ENCODE results near the gene HPGDS. TPM values are rescaled to one million over a fixed set of nuclear protein-coding genes. Genes with fewer than 3 reads are reported as not detected.
"Not testable (repeated sequence)": the region's sequence is repeated elsewhere in the genome, so short reads cannot be mapped to it uniquely, and the experiment has no call there.

The HPGDS gene
- total and polyA plus RNA-seq, 2 of the 13 experiments (the other 11 are each of a cell fraction or from before 2014, with no cell fraction given), result not detected

DNA sequence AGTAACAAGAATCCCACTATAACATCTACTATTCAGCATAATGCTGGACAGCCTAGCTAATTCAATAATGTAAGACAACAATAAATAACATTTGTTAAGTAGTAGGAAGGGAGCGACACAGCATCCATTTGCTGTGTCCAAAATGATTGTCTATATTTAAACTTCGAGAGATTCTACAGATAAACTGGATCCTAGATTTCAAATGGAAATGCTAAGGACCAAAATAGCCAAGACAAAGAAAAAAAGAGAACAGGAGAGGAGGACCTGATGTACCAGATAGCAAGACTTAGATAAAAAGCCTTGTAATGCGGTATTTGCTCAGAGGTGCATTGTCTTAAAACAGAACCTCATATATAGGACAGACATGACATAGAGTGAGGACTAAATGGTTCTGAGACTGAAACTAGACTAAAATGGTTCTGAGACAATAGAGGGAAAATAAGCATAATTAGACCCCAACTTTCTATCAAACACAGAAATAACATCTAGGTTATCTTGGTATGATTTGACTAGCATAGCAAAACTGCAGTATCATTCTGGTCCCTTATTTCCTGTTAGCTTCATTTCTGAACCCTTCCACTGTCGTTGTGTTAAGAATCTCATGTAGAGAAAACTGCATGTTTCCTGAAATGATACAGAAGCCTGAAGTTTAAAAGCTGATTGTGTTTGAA is 3.8 kb downstream of the HPGDS start:
- no peak for DNase-seq (ENCODE audit: low spot score)
- no peak overlapping the region for H3K4me2 ChIP-seq (ENCODE audit: low read depth, low read length)
- ATAC-seq, result no peak
- H3K27ac ChIP-seq (ENCODE audit: extremely low read length, insufficient read depth, low read length), result no peak overlapping the region
- H3K36me3 ChIP-seq (replicated peaks in 1 of 2; ENCODE audit: control insufficient read depth in 1 of 2, insufficient read depth in 2 of 2, low read length in 2 of 2), result no peaks in the 10 kb centered on the region
- H3K79me2 ChIP-seq (ENCODE audit: insufficient read depth, low read length), result no peaks in the 10 kb centered on the region
- no peaks in the 10 kb centered on the region for H3K9me3 ChIP-seq (ENCODE audit: low read length)
- CTCF ChIA-PET (ENCODE audit: low intra/inter-chr PET ratio, low total read pairs), result no interaction called here
- no TSS peak for BruUV-seq (replicated peaks)
- 58% methylated on average over 4 of the region's 4 CpGs for WGBS (ENCODE audit: low lambda C conversion rate)
- H3K9ac ChIP-seq (ENCODE audit: insufficient read depth, low read depth, low read length), result no peak overlapping the region
- H3K27me3 ChIP-seq (ENCODE audit: control insufficient read depth in 1 of 2, insufficient read depth in 2 of 2, low read length in 2 of 2), result no peaks in the 10 kb centered on the region
- no peak for FAIRE-seq
- no peak overlapping the region for H3K4me3 ChIP-seq (replicated peaks in 1 of 3; ENCODE audit: insufficient read depth in 1 of 3, low read depth in 2 of 3, low read length in 3 of 3)
- POLR2A ChIA-PET, result no interaction called here
- H4K20me1 ChIP-seq (ENCODE audit: insufficient read depth, low read length), result no peaks in the 10 kb centered on the region
- no peak overlapping the region for H2AFZ ChIP-seq (ENCODE audit: low read length)
- intact Hi-C loops (cut with micrococcal nuclease; ENCODE audit: unreplicated experiment) (no loop called here), in situ Hi-C loops (cut with HindIII; ENCODE audit: extremely low pct_ligation_motif_present, low pct_unique_long_range_greater_than_20kb) (no loop called here)
- TF ChIP-seq ZNF160 (CRISPR knock-in tag; IDR thresholded peaks at IDR 0.05) (no peak), RBM39 (IDR thresholded peaks at IDR 0.05; ENCODE audit: low read depth, low read length, poor library complexity, severe bottlenecking) (no peak), ZNF773 (CRISPR knock-in tag; IDR thresholded peaks at IDR 0.05; ENCODE audit: borderline replicate concordance) (no peak), MLLT10 (CRISPR knock-in tag; IDR thresholded peaks at IDR 0.05) (no peak), RAD21 (CRISPR knock-in tag; IDR thresholded peaks at IDR 0.05) (no peak), ZNF616 (CRISPR knock-in tag; IDR thresholded peaks at IDR 0.05; ENCODE audit: low read depth) (no peak), MED1 (CRISPR knock-in tag; IDR thresholded peaks at IDR 0.05) (no peak)
- TF ChIP-seq, protein P1, sequence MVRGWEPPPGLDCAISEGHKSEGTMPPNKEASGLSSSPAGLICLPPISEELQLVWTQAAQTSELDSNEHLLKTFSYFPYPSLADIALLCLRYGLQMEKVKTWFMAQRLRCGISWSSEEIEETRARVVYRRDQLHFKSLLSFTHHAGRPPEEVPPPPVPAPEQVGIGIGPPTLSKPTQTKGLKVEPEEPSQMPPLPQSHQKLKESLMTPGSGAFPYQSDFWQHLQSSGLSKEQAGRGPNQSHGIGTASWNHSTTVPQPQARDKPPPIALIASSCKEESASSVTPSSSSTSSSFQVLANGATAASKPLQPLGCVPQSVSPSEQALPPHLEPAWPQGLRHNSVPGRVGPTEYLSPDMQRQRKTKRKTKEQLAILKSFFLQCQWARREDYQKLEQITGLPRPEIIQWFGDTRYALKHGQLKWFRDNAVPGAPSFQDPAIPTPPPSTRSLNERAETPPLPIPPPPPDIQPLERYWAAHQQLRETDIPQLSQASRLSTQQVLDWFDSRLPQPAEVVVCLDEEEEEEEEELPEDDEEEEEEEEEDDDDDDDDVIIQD (CRISPR knock-in tag; IDR thresholded peaks at IDR 0.05; ENCODE audit: low read depth), result no peak
- no peaks in the 10 kb centered on the region for H3K4me1 ChIP-seq (ENCODE audit: insufficient read depth, low read length)

DNA sequence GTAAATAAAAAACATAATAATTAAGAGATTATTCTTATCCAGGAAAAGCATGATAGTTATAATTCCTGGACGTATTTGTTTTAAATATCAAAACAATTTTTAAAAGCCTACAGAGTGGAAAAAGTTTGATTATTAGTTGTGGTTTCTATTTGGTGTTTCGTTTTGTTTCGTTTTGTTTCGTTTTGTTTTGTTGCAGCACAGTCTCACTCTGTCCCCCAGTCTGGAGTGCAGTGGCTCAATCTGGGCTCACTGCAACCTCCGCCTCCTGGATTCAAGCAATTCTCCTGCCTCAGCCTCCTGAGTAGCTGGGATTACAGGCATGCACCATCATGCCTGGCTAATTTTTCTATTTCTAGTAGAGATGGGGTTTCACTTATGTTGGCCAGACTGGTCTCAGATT is 5.8 kb downstream of the HPGDS start:
- H3K27ac ChIP-seq (ENCODE audit: extremely low read length, insufficient read depth, low read length); CTCF ChIA-PET (ENCODE audit: low intra/inter-chr PET ratio, low total read pairs); H3K27me3 ChIP-seq (ENCODE audit: control insufficient read depth in 1 of 2, insufficient read depth in 2 of 2, low read length in 2 of 2); in situ Hi-C loops (cut with HindIII; ENCODE audit: extremely low pct_ligation_motif_present, low pct_unique_long_range_greater_than_20kb); intact Hi-C loops (cut with micrococcal nuclease; ENCODE audit: unreplicated experiment); DNase-seq (ENCODE audit: low spot score); H3K9ac ChIP-seq (ENCODE audit: insufficient read depth, low read depth, low read length); H3K4me2 ChIP-seq (ENCODE audit: low read depth, low read length); POLR2A ChIA-PET; H3K79me2 ChIP-seq (ENCODE audit: insufficient read depth, low read length); H2AFZ ChIP-seq (ENCODE audit: low read length); H3K4me3 ChIP-seq (replicated peaks in 1 of 3; ENCODE audit: insufficient read depth in 1 of 3, low read depth in 2 of 3, low read length in 3 of 3); BruUV-seq (replicated peaks); ATAC-seq; FAIRE-seq; H3K9me3 ChIP-seq (ENCODE audit: low read length); H3K4me1 ChIP-seq (ENCODE audit: insufficient read depth, low read length); H3K36me3 ChIP-seq (replicated peaks in 1 of 2; ENCODE audit: control insufficient read depth in 1 of 2, insufficient read depth in 2 of 2, low read length in 2 of 2); H4K20me1 ChIP-seq (ENCODE audit: insufficient read depth, low read length): not testable (repeated sequence)
- WGBS (ENCODE audit: low lambda C conversion rate), result 25% methylated on average over 5 of the region's 5 CpGs

All from HepG2 (cell line).